K562 (cell line): ENCODE data around the gene ASAH2B. TPM values are rescaled to one million over a fixed set of nuclear protein-coding genes. Genes with fewer than 3 reads are reported as not detected.
A peak's percentile ranks its signal among the peaks of the same experiment; 100 is the strongest.

Experiments
- ADNP ChIP-seq: fragments of 200-800 bp; sonication (Bioruptor generic); IDR thresholded peaks from 2 replicates; pipeline ENCODE4 v1.6.1; 2016; ENCODE audit warnings: missing genetic modification characterization, missing compliant biosample characterization
- COPS2 ChIP-seq: fragments of 450-650 bp; conservative IDR thresholded peaks from 2 replicates; pipeline ENCODE4 v1.6.1; 2016; ENCODE audit warnings: mild to moderate bottlenecking, moderate library complexity
- GABPA ChIP-seq: fragments of 200-800 bp; sonication (Bioruptor generic); conservative IDR thresholded peaks from 2 replicates; pipeline ENCODE4 v1.6.1; 2016; ENCODE audit warnings: low read depth, missing genetic modification characterization, missing compliant biosample characterization
- MECOM ChIP-seq: fragments of 250-450 bp; sonication (Bioruptor Pico); IDR thresholded peaks from 2 replicates; pipeline ENCODE4 v1.8.0; 2022; ENCODE audit warnings: inconsistent platforms
- MTA1 ChIP-seq: fragments of 450-650 bp; IDR thresholded peaks from 2 replicates; pipeline ENCODE4 v1.6.1; 2017; ENCODE audit warnings: borderline replicate concordance
- NONO ChIP-seq, 2 experiments: fragments of 200-400 bp in 1 of 2; fragments of 450-650 bp in 1 of 2; formaldehyde crosslinking in 1 of 2; IDR thresholded peaks; 2 replicates each; pipeline ENCODE4 v1.6.1; 2017; ENCODE audit warnings: low read depth in 2 of 2, mild to moderate bottlenecking in 2 of 2, moderate library complexity in 2 of 2, low read length in 1 of 2
- NR2F6 ChIP-seq: fragments of 450-650 bp; formaldehyde crosslinking; IDR thresholded peaks from 2 replicates; pipeline ENCODE4 v1.4.0; 2020; ENCODE audit warnings: mild to moderate bottlenecking
- PHF20 ChIP-seq: fragments of 450-650 bp; IDR thresholded peaks from 2 replicates; pipeline ENCODE4 v1.6.1; 2018; ENCODE audit not compliant: partially characterized antibody
- PHTF2 ChIP-seq: fragments of 250-450 bp; sonication (Bioruptor Pico); IDR thresholded peaks from 2 replicates; pipeline ENCODE4 v1.5.0; 2021; ENCODE audit warnings: mild to moderate bottlenecking
- PKNOX1 ChIP-seq: fragments of 450-650 bp; IDR thresholded peaks from 2 replicates; pipeline ENCODE4 v1.6.1; 2016
- RBM22 ChIP-seq: fragments of 200-400 bp; formaldehyde crosslinking; IDR thresholded peaks from 2 replicates; pipeline ENCODE4 v1.6.1; 2018; ENCODE audit warnings: low read length, low read depth; ENCODE audit not compliant: poor library complexity, severe bottlenecking
- RBM34 ChIP-seq: fragments of 200-400 bp; formaldehyde crosslinking; IDR thresholded peaks from 2 replicates; pipeline ENCODE4 v1.6.1; 2018; ENCODE audit warnings: low read length, borderline replicate concordance; ENCODE audit not compliant: insufficient read depth
- RNF2 ChIP-seq: sonication (generic); IDR thresholded peaks from 2 replicates; pipeline ENCODE4 v1.6.1; 2016
- SIX5 ChIP-seq, 2 experiments: IDR thresholded peaks; 2 replicates each; pipeline ENCODE4 v1.6.1; 2011; ENCODE audit warnings: low read length in 2 of 2, borderline replicate concordance in 1 of 2, low read depth in 1 of 2, mild to moderate bottlenecking in 1 of 2, moderate library complexity in 1 of 2; ENCODE audit not compliant: insufficient read depth in 1 of 2
- ZBTB34 ChIP-seq: fragments of 250-450 bp; sonication (Bioruptor Pico); IDR thresholded peaks from 2 replicates; pipeline ENCODE4 v1.8.0; 2021; ENCODE audit warnings: mild to moderate bottlenecking, moderate library complexity
- ZNF224 ChIP-seq: sonication (generic); formaldehyde crosslinking; IDR thresholded peaks from 2 replicates; pipeline ENCODE4 v1.8.0; 2022; ENCODE audit warnings: mild to moderate bottlenecking, missing genetic modification reagents
- polyA plus RNA-seq, 8 experiments: library from polyadenylated mRNA; depleted of rRNA in 4 of 8; stranded (reverse) in 5 of 8; unstranded in 3 of 8; fragments of >200 nt; fragmentation: Nextera tagmentation in 2 of 8; fragmentation: Illumina TruSeq in 1 of 8; extraction: Ambion mirVana in 2 of 8; extraction: Trizol in 1 of 8; gene quantifications; 2 replicates each; pipeline versions ENCODE4 v1.2.1 to v1.2.3, GENCODE V29; 2011 to 2014; ENCODE audit warnings: inconsistent platforms in 1 of 8, missing spikeins in 1 of 8
- total RNA-seq, 7 experiments: library from RNA; depleted of rRNA in 6 of 7; stranded (reverse); fragments of >200 nt in 6 of 7; fragmentation: Illumina TruSeq in 2 of 7; extraction: Trizol in 2 of 7; gene quantifications; 2 replicates each; pipeline versions ENCODE4 v1.2.1 to v1.2.3, GENCODE V29; 2011 to 2021; ENCODE audit warnings: low replicate concordance in 1 of 7
- TF ChIP-seq, protein P1 (sequence below): fragments of 450-650 bp; formaldehyde crosslinking; IDR thresholded peaks from 2 replicates; pipeline ENCODE4 v1.4.0; 2022; ENCODE audit warnings: missing genetic modification characterization
- TF ChIP-seq, protein P2 (sequence below): sonication (generic); formaldehyde crosslinking; IDR thresholded peaks from 2 replicates; pipeline ENCODE4 v1.8.1; 2023; ENCODE audit warnings: mild to moderate bottlenecking, missing genetic modification reagents
- TF ChIP-seq, protein P3 (sequence below): fragments of 450-650 bp; IDR thresholded peaks from 2 replicates; pipeline ENCODE4 v1.6.1; 2017; ENCODE audit warnings: mild to moderate bottlenecking, moderate library complexity

The ASAH2B gene
- total and polyA plus RNA-seq, 9 of the 15 experiments (the other 6 are each of a cell fraction or from before 2014, with no cell fraction given) = 5.0 to 18.3 (median 14.4) TPM

- TF ChIP-seq PKNOX1 = peak; percentile 43; the same call in 1 of the 2 replicates
- no peak for TF ChIP-seq RBM22
- TF ChIP-seq NONO (IDR thresholded peaks at IDR 0.05; ENCODE audit: low read depth in 2 of 2, low read length in 1 of 2) = no peak
- TF ChIP-seq RBM34 = no peak
- no peak for TF ChIP-seq ZBTB34 (CRISPR knock-in tag)
- peak; percentile 94 for TF ChIP-seq MTA1
- TF ChIP-seq RNF2 = 0 out of 2 replicates have a peak, but pooled peaks have one; percentile 19
- TF ChIP-seq ADNP (tag) = no peak
- 0 out of 4 replicates have a peak, but pooled peaks of 1 of the 2 experiments have one; percentile 15 for TF ChIP-seq SIX5 (IDR thresholded peaks at IDR 0.05; ENCODE audit: borderline replicate concordance in 1 of 2, insufficient read depth in 1 of 2, low read depth in 1 of 2, low read length in 2 of 2)
- TF ChIP-seq, protein P1, sequence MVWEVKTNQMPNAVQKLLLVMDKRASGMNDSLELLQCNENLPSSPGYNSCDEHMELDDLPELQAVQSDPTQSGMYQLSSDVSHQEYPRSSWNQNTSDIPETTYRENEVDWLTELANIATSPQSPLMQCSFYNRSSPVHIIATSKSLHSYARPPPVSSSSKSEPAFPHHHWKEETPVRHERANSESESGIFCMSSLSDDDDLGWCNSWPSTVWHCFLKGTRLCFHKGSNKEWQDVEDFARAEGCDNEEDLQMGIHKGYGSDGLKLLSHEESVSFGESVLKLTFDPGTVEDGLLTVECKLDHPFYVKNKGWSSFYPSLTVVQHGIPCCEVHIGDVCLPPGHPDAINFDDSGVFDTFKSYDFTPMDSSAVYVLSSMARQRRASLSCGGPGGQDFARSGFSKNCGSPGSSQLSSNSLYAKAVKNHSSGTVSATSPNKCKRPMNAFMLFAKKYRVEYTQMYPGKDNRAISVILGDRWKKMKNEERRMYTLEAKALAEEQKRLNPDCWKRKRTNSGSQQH = 0 out of 2 replicates have a peak, but pooled peaks have one; percentile 54
- no peak for TF ChIP-seq COPS2
- TF ChIP-seq, protein P2, sequence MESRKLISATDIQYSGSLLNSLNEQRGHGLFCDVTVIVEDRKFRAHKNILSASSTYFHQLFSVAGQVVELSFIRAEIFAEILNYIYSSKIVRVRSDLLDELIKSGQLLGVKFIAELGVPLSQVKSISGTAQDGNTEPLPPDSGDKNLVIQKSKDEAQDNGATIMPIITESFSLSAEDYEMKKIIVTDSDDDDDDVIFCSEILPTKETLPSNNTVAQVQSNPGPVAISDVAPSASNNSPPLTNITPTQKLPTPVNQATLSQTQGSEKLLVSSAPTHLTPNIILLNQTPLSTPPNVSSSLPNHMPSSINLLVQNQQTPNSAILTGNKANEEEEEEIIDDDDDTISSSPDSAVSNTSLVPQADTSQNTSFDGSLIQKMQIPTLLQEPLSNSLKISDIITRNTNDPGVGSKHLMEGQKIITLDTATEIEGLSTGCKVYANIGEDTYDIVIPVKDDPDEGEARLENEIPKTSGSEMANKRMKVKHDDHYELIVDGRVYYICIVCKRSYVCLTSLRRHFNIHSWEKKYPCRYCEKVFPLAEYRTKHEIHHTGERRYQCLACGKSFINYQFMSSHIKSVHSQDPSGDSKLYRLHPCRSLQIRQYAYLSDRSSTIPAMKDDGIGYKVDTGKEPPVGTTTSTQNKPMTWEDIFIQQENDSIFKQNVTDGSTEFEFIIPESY (CRISPR knock-in tag) = no peak
- no peak for TF ChIP-seq ZNF224
- TF ChIP-seq NR2F6 (CRISPR knock-in tag) = no peak
- peak; percentile 92 for TF ChIP-seq PHF20
- TF ChIP-seq MECOM (CRISPR knock-in tag) = no peak
- peak; percentile 97 for TF ChIP-seq GABPA (tag)
- TF ChIP-seq, protein P3, sequence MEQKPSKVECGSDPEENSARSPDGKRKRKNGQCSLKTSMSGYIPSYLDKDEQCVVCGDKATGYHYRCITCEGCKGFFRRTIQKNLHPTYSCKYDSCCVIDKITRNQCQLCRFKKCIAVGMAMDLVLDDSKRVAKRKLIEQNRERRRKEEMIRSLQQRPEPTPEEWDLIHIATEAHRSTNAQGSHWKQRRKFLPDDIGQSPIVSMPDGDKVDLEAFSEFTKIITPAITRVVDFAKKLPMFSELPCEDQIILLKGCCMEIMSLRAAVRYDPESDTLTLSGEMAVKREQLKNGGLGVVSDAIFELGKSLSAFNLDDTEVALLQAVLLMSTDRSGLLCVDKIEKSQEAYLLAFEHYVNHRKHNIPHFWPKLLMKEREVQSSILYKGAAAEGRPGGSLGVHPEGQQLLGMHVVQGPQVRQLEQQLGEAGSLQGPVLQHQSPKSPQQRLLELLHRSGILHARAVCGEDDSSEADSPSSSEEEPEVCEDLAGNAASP = no peak
- no peak for TF ChIP-seq PHTF2 (CRISPR knock-in tag)
These were observed at the start of gene ASAH2B (continued) for GRCh38 chr10:50739618-50740292.
